H9 (cell line): ENCODE results near the gene TRPV5. TPM values are rescaled to one million over a fixed set of nuclear protein-coding genes. Genes with fewer than 3 reads are reported as not detected.

Source experiments
- DNase-seq: peaks from one replicate; pipeline ENCODE4 v3.0.0-alpha.2; 2017
- H2AFZ ChIP-seq: one replicate; pipeline ENCODE4 v1.6.1; 2013; ENCODE audit warnings: mild to moderate bottlenecking, low read length, control low read depth, moderate library complexity
- H2AK5ac ChIP-seq: 2 replicates; pipeline ENCODE4 v1.6.1; 2013; ENCODE audit warnings: low read length, control low read depth, mixed read lengths; ENCODE audit not compliant: insufficient read length
- H2BK120ac ChIP-seq: one replicate; pipeline ENCODE4 v1.6.1; 2013; ENCODE audit warnings: low read depth, mild to moderate bottlenecking, low read length, control low read depth, inconsistent platforms; ENCODE audit not compliant: poor library complexity, severe bottlenecking
- H2BK12ac ChIP-seq: 2 replicates; pipeline ENCODE4 v1.6.1; 2013; ENCODE audit warnings: low read length, control low read depth, mixed read lengths, low read depth; ENCODE audit not compliant: insufficient read length
- H2BK15ac ChIP-seq: 2 replicates; pipeline ENCODE4 v1.6.1; 2013; ENCODE audit warnings: low read depth, low read length, control low read depth
- H2BK20ac ChIP-seq: one replicate; pipeline ENCODE4 v1.6.1; 2013; ENCODE audit warnings: low read depth, mild to moderate bottlenecking, low read length, control low read depth, inconsistent platforms; ENCODE audit not compliant: poor library complexity, severe bottlenecking
- H2BK5ac ChIP-seq: 2 replicates; pipeline ENCODE4 v1.6.1; 2013; ENCODE audit warnings: low read length, control low read depth, mixed read lengths; ENCODE audit not compliant: insufficient read length
- H3K14ac ChIP-seq: 2 replicates; pipeline ENCODE4 v1.6.1; 2013; ENCODE audit warnings: low read length, control low read depth; ENCODE audit not compliant: insufficient read depth
- H3K18ac ChIP-seq: 2 replicates; pipeline ENCODE4 v1.6.1; 2013; ENCODE audit warnings: low read depth, mild to moderate bottlenecking, mixed read lengths, low read length, control low read depth; ENCODE audit not compliant: insufficient read length
- H3K23ac ChIP-seq: 2 replicates; pipeline ENCODE4 v1.6.1; 2013; ENCODE audit warnings: low read length, control low read depth, mixed read lengths, low read depth; ENCODE audit not compliant: insufficient read length
- H3K23me2 ChIP-seq: 2 replicates; pipeline ENCODE4 v1.6.1; 2013; ENCODE audit warnings: low read depth, mild to moderate bottlenecking, mixed read lengths, low read length, control low read depth; ENCODE audit not compliant: insufficient read length, poor library complexity, severe bottlenecking
- H3K27ac ChIP-seq: 2 replicates; pipeline ENCODE4 v1.5.1; 2013; ENCODE audit warnings: low read length, control low read depth, mixed read lengths, low read depth; ENCODE audit not compliant: insufficient read length
- H3K27me3 ChIP-seq: 2 replicates; pipeline ENCODE4 v1.6.1; 2013; ENCODE audit warnings: low read length, control low read depth, inconsistent platforms; ENCODE audit not compliant: insufficient read depth
- H3K4ac ChIP-seq: 2 replicates; pipeline ENCODE4 v1.6.1; 2013; ENCODE audit warnings: low read depth, mild to moderate bottlenecking, control low read depth, inconsistent platforms, low read length, moderate library complexity
- H3K4me1 ChIP-seq: 2 replicates; pipeline ENCODE4 v1.6.1; 2013; ENCODE audit warnings: low read length, control low read depth, inconsistent platforms; ENCODE audit not compliant: insufficient read depth
- H3K4me2 ChIP-seq: 2 replicates; pipeline ENCODE4 v1.6.1; 2013; ENCODE audit warnings: low read length, control low read depth, mixed read lengths; ENCODE audit not compliant: insufficient read length, insufficient read depth
- H3K56ac ChIP-seq: 2 replicates; pipeline ENCODE4 v1.6.1; 2013; ENCODE audit warnings: low read depth, mild to moderate bottlenecking, mixed read lengths, low read length, control low read depth; ENCODE audit not compliant: insufficient read length
- H3K79me1 ChIP-seq: 2 replicates; pipeline ENCODE4 v1.6.1; 2013; ENCODE audit warnings: low read depth, mild to moderate bottlenecking, moderate library complexity, low read length, control low read depth, inconsistent platforms; ENCODE audit not compliant: insufficient read depth, poor library complexity, severe bottlenecking
- H3K79me2 ChIP-seq: 2 replicates; pipeline ENCODE4 v1.6.1; 2013; ENCODE audit warnings: low read length, control low read depth, inconsistent platforms; ENCODE audit not compliant: insufficient read depth
- H3K9ac ChIP-seq: 2 replicates; pipeline ENCODE4 v1.6.1; 2013; ENCODE audit warnings: low read length, control low read depth, mixed read lengths; ENCODE audit not compliant: insufficient read length; ENCODE audit errors: extremely low read depth
- H3K9me3 ChIP-seq: one replicate; pipeline ENCODE4 v1.6.1; 2013; ENCODE audit warnings: low read depth, low read length, inconsistent platforms; ENCODE audit not compliant: control insufficient read depth
- H3T11ph ChIP-seq: one replicate; pipeline ENCODE4 v1.6.1; 2013; ENCODE audit warnings: mild to moderate bottlenecking, low read length, control low read depth, inconsistent platforms
- H4K20me1 ChIP-seq: one replicate; pipeline ENCODE4 v1.6.1; 2013; ENCODE audit not compliant: control insufficient read depth, insufficient read length, insufficient read depth
- H4K5ac ChIP-seq: 2 replicates; pipeline ENCODE4 v1.6.1; 2013; ENCODE audit warnings: low read depth, mild to moderate bottlenecking, mixed read lengths, low read length, control low read depth; ENCODE audit not compliant: insufficient read length
- H4K8ac ChIP-seq: replicated peaks from 2 replicates; pipeline ENCODE4 v1.6.1; 2013; ENCODE audit warnings: low read length, control low read depth, mixed read lengths, low read depth; ENCODE audit not compliant: insufficient read length
- H4K91ac ChIP-seq: 2 replicates; pipeline ENCODE4 v1.6.1; 2013; ENCODE audit warnings: low read depth, mild to moderate bottlenecking, moderate library complexity, mixed read lengths, low read length, control low read depth; ENCODE audit not compliant: insufficient read length
- H3K27ac Mint-ChIP-seq, 3 experiments: 2 replicates in 2 of 3; 3 replicates in 1 of 3; pipeline ENCODE4 v1.8.0; 2020 to 2021; ENCODE audit warnings: mixed read lengths in 3 of 3, mild to moderate bottlenecking in 1 of 3, moderate library complexity in 1 of 3
- H3K27me3 Mint-ChIP-seq: 2 replicates; pipeline ENCODE4 v1.8.0; 2021; ENCODE audit warnings: low read depth, mild to moderate bottlenecking, moderate library complexity, mixed read lengths
- H3K36me3 Mint-ChIP-seq, 3 experiments: 2 replicates in 2 of 3; 3 replicates in 1 of 3; pipeline ENCODE4 v1.8.0; 2020 to 2021; ENCODE audit warnings: low read depth in 3 of 3, mixed read lengths in 3 of 3; ENCODE audit not compliant: insufficient read depth in 1 of 3
- H3K4me1 Mint-ChIP-seq, 2 experiments: 2 replicates each; pipeline ENCODE4 v1.8.0; 2020; ENCODE audit warnings: mixed read lengths in 2 of 2
- H3K4me3 Mint-ChIP-seq, 2 experiments: 2 replicates in 1 of 2; 3 replicates in 1 of 2; pipeline ENCODE4 v1.8.0; 2020 to 2021; ENCODE audit warnings: mild to moderate bottlenecking in 2 of 2, mixed read lengths in 2 of 2, moderate library complexity in 1 of 2
- H3K9me3 Mint-ChIP-seq, 2 experiments: 2 replicates in 1 of 2; 3 replicates in 1 of 2; pipeline ENCODE4 v1.8.0; 2020; ENCODE audit warnings: mild to moderate bottlenecking in 2 of 2, mixed read lengths in 2 of 2, moderate library complexity in 1 of 2
- CTCF ChIP-seq: fragments of 200-600 bp; sonication (generic); conservative IDR thresholded peaks from 3 replicates; pipeline ENCODE4 v1.8.0; 2021; ENCODE audit warnings: antibody characterized with exemption, mild to moderate bottlenecking
- WGBS: extraction: QIAGEN DNeasy Blood & Tissue Kit; methylation state at CpG from one replicate; pipeline ENCODE4 v1.1.7; 2013; ENCODE audit warnings: missing lambda C conversion rate, low lambda C conversion rate, mixed read lengths; ENCODE audit not compliant: insufficient read length; ENCODE audit errors: extremely low coverage; 5-methylcytosine and 5-hydroxymethylcytosine counted together
- total RNA-seq: library from RNA; stranded (reverse); gene quantifications from 2 replicates; pipeline ENCODE4 v1.2.1, GENCODE V29; 2021

Gene TRPV5
- total RNA-seq, 1 experiment from 2014 or later = not detected

GRCh38 chr7:142870147-142870559 is 63.4 kb downstream of the TRPV5 start:
- Histone ChIP-seq H4K20me1 (no peaks in the 10 kb centered on the region), H2BK5ac (no peak overlapping the region), H3K18ac (no peak overlapping the region), H3K27ac (no peak overlapping the region), H2AK5ac (no peak overlapping the region), H2AFZ (no peak overlapping the region), H3K79me2 (no peaks in the 10 kb centered on the region), H2BK20ac (no peak overlapping the region), H3K56ac (no peak overlapping the region), H3K79me1 (no peaks in the 10 kb centered on the region), H3K4me2 (no peak overlapping the region), H4K91ac (no peak overlapping the region), H3K4ac (no peak overlapping the region), H3K9me3 (no peaks in the 10 kb centered on the region), H2BK12ac (no peak overlapping the region), H3K27me3 (no peaks in the 10 kb centered on the region), H4K5ac (no peak overlapping the region), H3K23me2 (no peaks in the 10 kb centered on the region), H4K8ac (no peak overlapping the region), H3K9ac (no peak overlapping the region), H2BK120ac (no peak overlapping the region), H3T11ph (no peak overlapping the region), H3K4me1 (no peaks in the 10 kb centered on the region; the same call in 1 of the 2 replicates), H3K23ac (no peak overlapping the region), H2BK15ac (no peak overlapping the region), H3K14ac (no peak overlapping the region)
- Mint-ChIP-seq H3K27me3 (peaks cover 3% of the 10 kb centered on the region; the same call in 1 of the 2 replicates), H3K4me1 (peaks cover 5 to 11% of the 10 kb centered on the region in 2 experiments), H3K9me3 (peaks cover 0 to 3% of the 10 kb centered on the region in 2 experiments; a peak in 2 of 5 replicates), H3K36me3 (peaks cover 0 to 22% (median 9%) of the 10 kb centered on the region in 3 experiments; a peak in 5 of 7 replicates), H3K27ac (peak overlapping the region in 1 of 3 experiments; percentile 44; a peak in 1 of 7 replicates), H3K4me3 (no peak overlapping the region)
- peak; percentile 12 for DNase-seq
- TF ChIP-seq CTCF = no peak
- WGBS = no CpG with 5 or more reads among the region's 8 CpGs
